Gastrocnemius medialis (tissue), 4 donors: Measurements from ENCODE around the gene UBC. TPM values are rescaled to one million over a fixed set of nuclear protein-coding genes. Genes with fewer than 3 reads are reported as not detected.

ENCODE experiments used
- ATAC-seq, 2 donors: fragments of 150-250 bp; one replicate each; pipeline ENCODE4 v1.9.1; 2016
- DNase-seq, 2 donors: peaks; one replicate each; pipeline ENCODE4 v3.0.0-alpha.2; 2019
- H3K27ac ChIP-seq, 4 donors: fragments of 200-600 bp; sonication (generic); 1 replicate in 1 of 4; 2 replicates in 3 of 4; pipeline ENCODE4 v1.5.1; 2016 to 2018; ENCODE audit warnings: mild to moderate bottlenecking in 2 of 4, moderate library complexity in 1 of 4
- H3K27me3 ChIP-seq, 3 donors: fragments of 200-600 bp; sonication (generic) in 2 of 3; 1 replicate in 1 of 3; 2 replicates in 2 of 3; pipeline versions ENCODE4 v1.5.1 to v1.6.0; 2016 to 2019; ENCODE audit warnings: mild to moderate bottlenecking in 1 of 3, moderate library complexity in 1 of 3
- H3K36me3 ChIP-seq, 2 donors: fragments of 200-600 bp; sonication (generic) in 1 of 2; one replicate each; pipeline ENCODE4 v1.5.1; 2017 to 2018
- H3K4me1 ChIP-seq, 2 donors: fragments of 200-600 bp; sonication (generic) in 1 of 2; one replicate each; pipeline ENCODE4 v1.5.1; 2016 to 2017; ENCODE audit warnings: mild to moderate bottlenecking in 2 of 2
- H3K4me3 ChIP-seq, 4 donors: fragments of 200-600 bp; sonication (generic) in 3 of 4; 1 replicate in 1 of 4; 2 replicates in 3 of 4; pipeline ENCODE4 v1.5.1; 2016 to 2019; ENCODE audit warnings: mild to moderate bottlenecking in 2 of 4
- H3K9me3 ChIP-seq, 3 donors: fragments of 200-600 bp; sonication (generic) in 2 of 3; 1 replicate in 1 of 3; 2 replicates in 2 of 3; pipeline ENCODE4 v1.5.1; 2016 to 2019
- POLR2A ChIP-seq, 2 donors: fragments of 450-650 bp; IDR thresholded peaks; one replicate each; pipeline ENCODE4 v1.6.1; 2017; ENCODE audit warnings: antibody characterized with exemption in 2 of 2, mild to moderate bottlenecking in 2 of 2, moderate library complexity in 2 of 2
- in situ Hi-C, 4 donors: fragments of 200-750 bp; cut with MboI; loops; one replicate each; pipeline versions ENCODE4 v1.15.0 to v1.8.0; 2017; ENCODE audit warnings: low sequenced_read_pairs in 4 of 4
- intact Hi-C: fragments of 100-400 bp; cut with DNase I; formaldehyde crosslinking; loops from one replicate; pipeline ENCODE4 v1.15.1; 2023; ENCODE audit warnings: low total_unique reads
- total RNA-seq, 4 donors: library from RNA; depleted of rRNA; stranded (reverse); fragments of >200 nt; gene quantifications; one replicate each; pipeline versions ENCODE4 v1.1.0 to v1.2.3, GENCODE V29; 2016
- TF ChIP-seq, protein P1 (sequence below), 5 experiments: fragments of 450-650 bp in 3 of 5; fragments of 200-600 bp in 2 of 5; sonication (generic) in 2 of 5; IDR thresholded peaks in 4 of 5; conservative IDR thresholded peaks in 1 of 5; 1 replicate in 4 of 5; 2 replicates in 1 of 5; pipeline ENCODE4 v1.5.1; 2016 to 2019; ENCODE audit warnings: antibody characterized with exemption in 5 of 5, mild to moderate bottlenecking in 3 of 5, moderate library complexity in 3 of 5

UBC gene
- total RNA-seq, 4 donors from 2014 or later: 3,173 to 12,805 (median 9,048) TPM

DNA sequence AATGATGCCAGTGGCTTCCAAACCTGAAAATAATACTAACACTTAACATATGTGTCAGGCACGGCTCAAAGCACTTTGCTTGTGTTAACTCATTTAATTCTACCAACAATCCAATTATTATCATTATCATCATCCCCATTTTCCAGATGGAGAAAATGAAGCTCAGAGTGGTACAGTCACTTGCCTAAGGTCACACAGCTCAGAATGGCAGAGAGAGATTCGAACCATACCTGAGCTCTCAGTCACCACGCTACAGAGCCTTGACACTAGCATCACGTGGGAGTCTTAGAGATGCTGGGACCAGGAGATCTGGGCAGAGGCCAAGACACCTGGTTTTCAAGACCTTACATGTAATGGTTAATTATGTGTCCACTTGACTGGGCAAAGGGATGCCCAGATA is 40.3 kb upstream of the UBC start:
- DNase-seq: no peak
- no peak for ATAC-seq
- no peaks in the 10 kb centered on the region for H3K4me1 ChIP-seq
- H3K27me3 ChIP-seq: no peaks in the 10 kb centered on the region
- in situ Hi-C loops: no loop called here
- TF ChIP-seq, protein P1, sequence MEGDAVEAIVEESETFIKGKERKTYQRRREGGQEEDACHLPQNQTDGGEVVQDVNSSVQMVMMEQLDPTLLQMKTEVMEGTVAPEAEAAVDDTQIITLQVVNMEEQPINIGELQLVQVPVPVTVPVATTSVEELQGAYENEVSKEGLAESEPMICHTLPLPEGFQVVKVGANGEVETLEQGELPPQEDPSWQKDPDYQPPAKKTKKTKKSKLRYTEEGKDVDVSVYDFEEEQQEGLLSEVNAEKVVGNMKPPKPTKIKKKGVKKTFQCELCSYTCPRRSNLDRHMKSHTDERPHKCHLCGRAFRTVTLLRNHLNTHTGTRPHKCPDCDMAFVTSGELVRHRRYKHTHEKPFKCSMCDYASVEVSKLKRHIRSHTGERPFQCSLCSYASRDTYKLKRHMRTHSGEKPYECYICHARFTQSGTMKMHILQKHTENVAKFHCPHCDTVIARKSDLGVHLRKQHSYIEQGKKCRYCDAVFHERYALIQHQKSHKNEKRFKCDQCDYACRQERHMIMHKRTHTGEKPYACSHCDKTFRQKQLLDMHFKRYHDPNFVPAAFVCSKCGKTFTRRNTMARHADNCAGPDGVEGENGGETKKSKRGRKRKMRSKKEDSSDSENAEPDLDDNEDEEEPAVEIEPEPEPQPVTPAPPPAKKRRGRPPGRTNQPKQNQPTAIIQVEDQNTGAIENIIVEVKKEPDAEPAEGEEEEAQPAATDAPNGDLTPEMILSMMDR (IDR thresholded peaks at IDR 0.05 in 4 of 5, conservative IDR thresholded peaks at IDR 0.05 in 1 of 5): no peak
- TF ChIP-seq POLR2A (IDR thresholded peaks at IDR 0.05): no peak
- intact Hi-C loops: no loop called here
- H3K9me3 ChIP-seq: no peaks in the 10 kb centered on the region
- no peak overlapping the region for H3K4me3 ChIP-seq
- peaks cover 0 to 89% of the 10 kb centered on the region in 2 donors for H3K36me3 ChIP-seq
- no peak overlapping the region for H3K27ac ChIP-seq

DNA sequence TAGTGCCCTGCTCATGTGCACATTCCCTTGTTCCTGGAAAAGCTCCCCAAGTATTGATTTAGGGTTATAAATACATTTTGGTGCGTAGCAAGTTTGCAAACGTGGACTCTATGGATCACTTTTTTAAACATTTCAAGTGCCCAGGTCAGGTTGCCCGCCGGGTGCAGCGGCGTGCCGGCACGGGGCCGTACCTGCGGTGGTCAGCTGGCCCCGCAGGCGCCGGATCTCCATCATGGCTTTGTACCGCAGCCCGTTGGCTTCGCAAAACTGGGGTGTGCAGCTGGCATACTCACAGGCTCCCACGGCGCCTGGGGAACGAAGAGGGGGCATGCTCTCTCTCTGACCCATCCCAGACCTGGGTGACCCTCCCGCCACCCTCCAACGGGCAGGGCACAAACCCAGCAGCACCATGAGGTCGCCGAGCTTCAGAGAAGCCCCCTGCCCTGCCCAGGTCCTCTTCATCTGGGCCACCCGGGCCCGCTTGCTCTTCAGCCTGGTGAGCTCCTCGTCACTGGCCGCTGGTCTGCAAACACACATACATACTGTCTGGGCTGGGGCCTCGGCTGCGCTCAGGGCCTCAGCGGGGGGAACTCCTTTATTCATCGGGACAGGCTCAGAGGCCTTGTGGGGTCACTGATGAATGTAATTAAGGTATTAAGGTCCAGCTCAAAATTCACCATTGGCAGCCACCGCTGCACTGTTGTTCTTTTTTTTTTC is 39.4 kb upstream of the UBC start:
- intact Hi-C loops: no loop called here
- no peak overlapping the region for H3K27ac ChIP-seq
- no peaks in the 10 kb centered on the region for H3K27me3 ChIP-seq
- peaks cover 0 to 93% of the 10 kb centered on the region in 2 donors for H3K36me3 ChIP-seq
- no peak for TF ChIP-seq POLR2A (IDR thresholded peaks at IDR 0.05)
- TF ChIP-seq, protein P1 (IDR thresholded peaks at IDR 0.05 in 4 of 5, conservative IDR thresholded peaks at IDR 0.05 in 1 of 5): no peak
- in situ Hi-C loops: no loop called here
- DNase-seq (no peak), ATAC-seq (no peak)
- no peaks in the 10 kb centered on the region for H3K4me1 ChIP-seq
- no peak overlapping the region for H3K4me3 ChIP-seq
- H3K9me3 ChIP-seq: no peaks in the 10 kb centered on the region

DNA sequence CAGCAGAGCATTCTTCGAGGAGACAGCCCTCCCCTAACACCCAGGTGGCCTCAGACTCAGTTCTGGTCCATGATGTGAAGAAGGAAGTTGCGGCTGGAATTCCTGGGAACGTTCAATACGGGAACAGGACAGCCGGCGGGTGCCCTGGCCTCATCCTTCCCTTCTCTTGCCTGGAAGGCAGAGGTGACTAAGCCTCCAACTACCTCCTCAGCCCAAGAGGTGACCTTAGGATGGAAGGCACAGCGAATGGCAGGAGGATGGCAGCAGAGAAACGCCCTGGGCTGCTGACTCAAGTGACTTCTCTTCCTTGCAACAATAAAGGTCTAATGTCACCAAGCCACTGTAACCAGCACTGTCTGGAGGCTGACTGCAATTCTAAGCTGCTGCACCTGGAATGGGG is 38.4 kb upstream of the UBC start:
- Histone ChIP-seq H3K27ac (no peak overlapping the region), H3K36me3 (peaks cover 0 to 90% of the 10 kb centered on the region in 2 donors), H3K4me3 (no peak overlapping the region), H3K27me3 (no peaks in the 10 kb centered on the region), H3K4me1 (no peaks in the 10 kb centered on the region), H3K9me3 (no peaks in the 10 kb centered on the region)
- intact Hi-C loops (no loop called here), in situ Hi-C loops (no loop called here)
- ATAC-seq (no peak), DNase-seq (no peak)
- TF ChIP-seq, protein P1 (IDR thresholded peaks at IDR 0.05 in 4 of 5, conservative IDR thresholded peaks at IDR 0.05 in 1 of 5): no peak
- TF ChIP-seq POLR2A (IDR thresholded peaks at IDR 0.05): no peak

DNA sequence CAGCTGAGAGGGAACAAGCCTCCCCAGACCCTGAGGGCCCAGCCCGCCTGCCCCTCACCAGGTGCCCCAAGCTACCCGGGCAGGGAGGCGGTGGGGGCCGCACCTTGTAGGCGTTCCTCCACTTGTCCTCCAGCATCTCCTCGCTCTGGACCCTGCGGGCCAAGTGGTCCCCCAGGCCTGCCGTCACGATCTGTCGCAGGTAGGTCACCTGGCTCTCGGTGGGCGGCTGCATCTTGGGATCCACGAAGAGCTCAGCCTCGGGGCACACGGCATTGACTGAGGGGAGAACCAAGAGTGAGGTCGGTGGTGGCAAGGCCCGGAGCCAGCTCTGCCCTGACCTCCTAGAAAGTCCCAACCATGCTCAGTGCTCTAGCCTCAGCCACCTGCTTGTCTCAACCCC is 37.8 kb upstream of the UBC start:
- intact Hi-C loops: no loop called here

More for the DNA sequence above, 37.8 kb upstream of the UBC start:
- Histone ChIP-seq H3K36me3 (peaks cover 0 to 90% of the 10 kb centered on the region in 2 donors), H3K27ac (no peak overlapping the region), H3K27me3 (no peaks in the 10 kb centered on the region), H3K4me3 (no peak overlapping the region), H3K9me3 (no peaks in the 10 kb centered on the region), H3K4me1 (no peaks in the 10 kb centered on the region)
- TF ChIP-seq, protein P1 (IDR thresholded peaks at IDR 0.05 in 4 of 5, conservative IDR thresholded peaks at IDR 0.05 in 1 of 5): no peak
- TF ChIP-seq POLR2A (IDR thresholded peaks at IDR 0.05): no peak
- in situ Hi-C loops: no loop called here
- no peak for DNase-seq
- ATAC-seq: no peak
